IPS-NIHi7 (cell line): ENCODE data around the gene TEX29.

Experiments used
- DNase-seq: peaks from one replicate; pipeline ENCODE4 v3.0.0; 2012; ENCODE audit warnings: mixed read lengths; ENCODE audit errors: extremely low spot score

Gene TEX29

GRCh38 chr13:111370147-111370546, 49.7 kb downstream of the TEX29 start:
- DNase-seq, result no peak

DNA sequence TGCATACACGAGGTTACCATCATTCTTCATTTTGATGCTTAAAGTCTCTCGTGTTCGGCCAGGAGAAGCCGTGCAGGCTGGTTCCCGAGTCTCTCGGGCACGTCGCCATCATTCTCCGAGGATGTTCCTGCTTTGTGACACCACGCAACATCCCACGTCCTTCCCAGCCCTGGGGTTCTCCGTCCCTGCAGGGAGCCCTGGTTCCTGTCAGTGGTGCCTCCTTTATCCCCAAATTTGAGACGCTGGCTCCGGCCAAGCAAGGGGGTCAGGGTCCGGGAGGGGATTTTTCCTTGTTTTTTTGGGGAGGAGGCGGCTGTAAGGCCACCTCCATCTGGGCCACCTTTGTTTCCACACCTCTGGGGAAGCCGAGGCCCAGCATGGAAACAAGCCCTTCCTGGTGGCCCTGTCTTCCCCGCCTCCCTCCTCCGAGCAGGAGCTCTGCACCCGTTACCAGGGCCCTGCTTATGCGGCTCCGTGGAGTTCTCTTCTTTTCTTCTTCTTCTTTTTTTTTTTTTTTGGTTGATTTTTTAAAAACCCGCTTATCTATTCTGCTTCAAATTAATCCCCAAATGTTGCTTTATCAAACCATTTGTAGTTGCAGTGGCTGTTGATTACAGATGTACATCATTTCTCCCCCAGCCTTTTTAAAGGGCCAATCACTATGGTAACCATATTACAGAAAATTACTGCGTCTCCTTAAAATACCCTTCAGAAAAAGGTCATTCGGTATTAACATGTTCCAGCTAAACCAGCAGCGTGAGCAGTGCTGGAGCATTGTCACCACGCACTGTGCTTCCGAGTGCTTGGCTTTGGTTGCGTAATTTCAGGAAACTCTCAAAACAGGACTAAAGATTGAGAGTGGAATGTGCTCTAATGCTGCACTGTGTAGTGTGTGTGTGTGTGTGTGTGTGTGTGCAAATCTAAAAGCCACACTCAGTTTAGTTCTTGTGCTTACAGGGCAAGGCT, 50.4 kb downstream of the TEX29 start:
- no peak for DNase-seq

GRCh38 chr13:111371720-111372119, 51.3 kb downstream of the TEX29 start:
- DNase-seq, result no peak

DNA sequence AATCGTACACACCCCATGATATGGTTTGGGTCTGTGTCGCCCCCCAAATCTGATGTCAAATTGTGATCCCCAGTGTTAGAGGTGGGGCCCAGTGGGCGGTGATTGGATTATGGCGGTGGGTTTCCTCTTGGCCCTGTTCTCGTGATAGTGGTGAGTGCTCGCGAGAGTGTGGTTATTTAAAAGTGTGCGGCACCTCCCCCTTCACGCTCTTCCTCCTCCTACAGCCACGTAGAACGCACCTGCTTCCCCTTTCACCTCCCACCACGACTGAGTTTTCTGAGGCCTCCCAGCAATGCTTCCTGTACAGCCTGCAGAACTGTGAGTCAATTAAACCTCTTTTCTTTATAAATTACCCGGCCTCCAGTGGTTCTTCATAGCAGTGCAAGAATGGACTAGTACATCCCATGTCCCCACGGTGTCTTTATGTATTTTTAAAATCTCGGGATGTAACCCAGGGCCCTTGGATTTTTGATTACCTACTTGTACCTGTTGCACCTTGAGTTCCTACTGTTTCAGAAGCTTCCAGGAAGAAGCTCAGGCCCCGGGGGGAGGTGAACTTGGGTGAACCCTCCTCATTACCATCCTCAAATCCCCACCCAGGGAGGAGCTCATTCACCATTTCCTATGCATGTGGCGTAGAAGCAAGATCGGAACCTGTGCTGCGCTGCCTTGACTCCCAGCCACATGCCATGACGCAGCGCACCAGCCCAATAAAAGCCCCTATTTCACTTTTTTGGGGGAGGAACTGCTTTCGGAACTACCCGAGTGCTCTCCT, 52.4 kb downstream of the TEX29 start:
- no peak for DNase-seq

- DNase-seq, result peak; percentile 1
These were observed 53.0 kb downstream of the TEX29 start for GRCh38 chr13:111373486-111373885.

- DNase-seq, result no peak
These were observed 60.0 kb downstream of the TEX29 start for GRCh38 chr13:111380431-111380830.

- no peak for DNase-seq
These were observed 62.0 kb downstream of the TEX29 start for GRCh38 chr13:111382411-111382810.

GRCh38 chr13:111382877-111383276, 62.4 kb downstream of the TEX29 start:
- DNase-seq, result no peak

GRCh38 chr13:111383591-111384440, 63.4 kb downstream of the TEX29 start:
- DNase-seq, result no peak

GRCh38 chr13:111384441-111385182, 64.2 kb downstream of the TEX29 start:
- DNase-seq, result no peak

DNA sequence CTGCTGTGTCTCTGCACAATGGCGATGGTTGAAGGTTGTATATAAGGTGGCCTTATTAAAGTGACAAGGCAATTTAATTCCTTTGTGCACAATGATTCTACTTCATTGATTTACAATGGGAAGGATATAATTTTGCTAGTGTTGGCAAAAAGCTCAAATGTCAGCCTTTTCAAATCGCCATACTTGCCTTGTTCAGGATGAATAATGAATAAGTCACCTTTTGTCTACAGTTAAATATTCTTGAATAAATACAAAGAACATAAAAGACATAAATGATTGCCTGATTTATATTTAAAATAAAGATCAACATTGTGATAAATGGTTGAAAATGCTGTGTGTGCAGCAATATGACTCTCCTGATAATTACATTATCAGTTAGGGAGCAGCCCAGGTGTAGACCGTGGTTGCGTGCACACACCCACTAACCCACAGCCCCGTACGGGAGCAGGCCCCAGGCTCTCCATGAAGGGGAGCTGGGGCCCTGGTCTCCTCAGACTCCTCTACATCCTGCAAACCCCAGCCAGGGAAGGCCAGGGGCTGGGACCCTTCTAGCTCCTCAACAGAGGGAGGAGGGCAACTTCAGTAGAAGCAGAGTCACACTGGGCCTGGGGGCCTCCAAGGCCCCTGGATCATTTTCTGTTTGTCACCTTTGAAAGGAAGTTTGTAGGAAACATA, 64.9 kb downstream of the TEX29 start:
- no peak for DNase-seq

DNA sequence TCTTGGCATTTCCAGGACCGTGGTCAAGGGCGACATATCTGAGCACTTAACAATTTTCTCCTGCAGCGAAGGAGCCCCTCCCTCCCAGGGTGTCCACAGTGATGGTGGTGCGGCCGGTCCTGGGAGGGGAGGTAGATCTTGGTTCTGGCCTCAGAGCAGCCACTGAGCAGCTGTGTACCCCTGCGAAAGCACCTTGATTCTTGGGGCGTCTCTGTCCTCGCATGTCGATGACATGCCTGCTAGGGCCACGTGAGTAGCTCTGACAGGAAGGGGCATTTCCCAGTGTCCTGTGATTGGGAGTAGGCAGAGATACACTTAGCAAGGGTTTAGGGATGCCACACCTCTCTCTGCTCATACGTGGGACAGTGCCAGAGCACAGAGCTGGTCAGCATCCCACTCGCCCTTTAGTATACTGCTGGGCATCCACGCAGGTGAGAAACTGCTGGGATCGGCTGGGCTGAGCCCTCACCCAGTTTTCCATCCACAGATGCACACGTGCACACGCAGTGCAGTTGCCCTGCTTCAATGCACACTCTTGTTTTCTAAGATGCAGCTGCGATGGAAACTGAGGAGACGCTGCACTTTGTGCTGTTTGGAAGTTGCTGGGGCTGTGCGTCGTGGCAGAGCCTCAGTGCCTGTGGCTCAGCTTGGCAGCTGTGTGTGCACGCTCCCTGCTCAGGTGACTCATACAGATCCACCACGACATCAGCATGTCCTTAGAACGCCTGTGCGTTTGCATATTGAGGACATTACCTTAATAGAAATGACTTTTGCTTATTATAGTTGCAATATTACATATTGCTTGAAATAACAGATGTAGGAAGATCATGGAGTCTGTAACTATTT, 66.8 kb downstream of the TEX29 start:
- no peak for DNase-seq

DNA sequence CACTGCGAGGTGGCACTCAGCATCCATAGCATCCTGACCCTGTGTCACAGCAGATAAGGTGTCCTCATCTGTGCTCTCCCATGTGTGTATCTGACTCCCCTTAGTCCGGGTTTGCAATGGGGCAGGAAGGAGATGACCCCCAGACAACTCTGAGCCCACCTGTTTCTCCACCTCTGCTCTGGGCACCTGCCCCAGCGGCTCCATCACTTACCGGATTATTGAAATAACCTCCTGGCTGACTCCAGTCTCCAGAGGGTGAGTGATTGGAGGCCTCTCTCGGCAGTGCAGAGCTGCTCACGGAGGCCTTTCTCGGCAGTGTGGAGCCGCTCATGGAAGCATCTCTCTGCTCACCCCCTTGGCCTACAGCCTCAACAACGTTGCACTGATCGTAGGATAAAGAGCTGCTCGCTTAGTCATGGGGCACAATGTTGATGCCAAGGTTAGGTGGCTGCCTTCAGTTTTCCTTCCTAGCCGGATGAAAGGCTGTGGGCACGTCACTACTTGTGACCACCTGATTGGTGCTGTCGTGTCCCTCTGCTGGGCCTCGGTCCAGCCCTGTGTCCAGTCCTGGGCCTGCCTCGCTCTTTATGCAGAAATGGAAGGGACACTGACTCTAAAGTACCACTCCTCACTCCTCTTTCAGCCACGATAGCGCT, 67.6 kb downstream of the TEX29 start:
- no peak for DNase-seq

DNA sequence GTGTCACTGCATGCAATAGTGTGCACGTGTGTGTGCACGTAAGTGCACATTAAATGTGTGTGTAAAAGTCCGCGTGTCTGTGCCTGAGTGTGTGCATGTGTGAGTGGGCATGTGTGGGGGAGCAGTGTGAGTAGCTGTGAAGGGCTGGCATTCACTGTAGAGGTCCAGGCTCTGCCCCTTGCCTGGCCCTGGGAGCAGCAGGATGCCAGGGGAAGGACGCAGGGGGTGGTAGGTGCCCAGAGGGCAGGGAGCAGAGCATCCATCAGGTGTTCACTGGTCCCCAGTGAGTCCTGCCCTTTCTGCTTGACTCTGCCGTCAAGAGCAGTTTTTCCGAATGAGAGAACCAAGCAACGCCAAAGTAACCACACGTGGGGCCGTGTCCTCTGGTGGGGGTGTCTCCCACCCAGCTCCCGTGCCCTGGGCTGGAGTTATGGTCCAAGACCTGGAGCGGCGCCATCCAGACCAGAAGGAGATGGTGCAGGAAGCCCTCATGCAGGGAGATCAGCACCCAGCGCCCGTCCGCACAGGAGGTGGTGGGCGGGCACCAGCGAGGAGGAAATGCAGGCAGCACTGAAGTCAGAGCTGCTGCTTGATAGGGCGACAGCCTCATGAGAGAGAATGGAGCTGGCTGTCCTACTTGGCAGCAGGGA, 68.5 kb downstream of the TEX29 start:
- DNase-seq, result no peak

GRCh38 chr13:111389621-111390521, 69.4 kb downstream of the TEX29 start:
- no peak for DNase-seq

GRCh38 chr13:111390522-111391270, 70.3 kb downstream of the TEX29 start:
- DNase-seq, result no peak

DNA sequence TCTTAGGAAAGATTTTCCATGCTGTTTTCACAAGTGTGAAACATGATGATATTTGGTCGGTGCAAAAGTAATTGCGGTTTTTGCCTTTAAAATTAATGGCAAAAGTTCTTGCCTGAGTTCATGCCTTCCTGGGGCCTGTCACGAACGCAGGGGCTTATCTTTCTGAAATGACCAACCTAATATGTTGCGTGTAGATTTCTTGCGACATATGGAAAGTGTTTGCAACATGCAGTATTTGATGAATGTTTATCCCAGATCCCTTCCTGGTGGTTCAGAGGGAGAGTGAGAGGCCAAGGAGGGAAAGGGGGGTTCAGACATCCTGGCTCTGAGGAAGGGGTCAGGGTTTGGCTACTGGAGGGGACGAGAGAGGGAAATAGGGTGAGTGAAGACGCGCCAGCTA, 72.0 kb downstream of the TEX29 start:
- no peak for DNase-seq
